GM04504 (cell line): ENCODE data around the gene ZSWIM5.
A peak's percentile ranks its signal among the peaks of the same experiment; 100 is the strongest.

Experiments used
- DNase-seq: peaks from one replicate; pipeline ENCODE4 v3.0.0-alpha.2; 2012; ENCODE audit warnings: low read depth

ZSWIM5 gene

DNA sequence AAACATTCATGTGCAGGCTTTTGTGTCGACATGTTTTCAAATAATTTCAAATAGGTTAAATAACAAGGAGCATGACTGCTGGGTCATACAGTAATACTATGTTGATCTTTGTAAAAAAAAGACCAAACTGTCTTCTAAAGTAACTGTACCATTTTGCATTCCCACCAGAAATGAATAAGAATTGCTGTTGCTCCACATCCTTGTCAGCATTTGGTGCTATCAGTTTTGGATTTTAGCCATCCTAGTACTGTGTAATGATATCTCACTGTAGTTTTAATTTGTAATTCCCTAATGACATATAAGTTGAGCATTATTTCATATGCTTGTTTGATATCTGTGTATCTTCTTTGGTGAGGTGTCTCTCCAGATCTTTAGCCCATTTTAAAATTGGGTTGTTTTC, 182.7 kb downstream of the ZSWIM5 start:
- no peak for DNase-seq

DNA sequence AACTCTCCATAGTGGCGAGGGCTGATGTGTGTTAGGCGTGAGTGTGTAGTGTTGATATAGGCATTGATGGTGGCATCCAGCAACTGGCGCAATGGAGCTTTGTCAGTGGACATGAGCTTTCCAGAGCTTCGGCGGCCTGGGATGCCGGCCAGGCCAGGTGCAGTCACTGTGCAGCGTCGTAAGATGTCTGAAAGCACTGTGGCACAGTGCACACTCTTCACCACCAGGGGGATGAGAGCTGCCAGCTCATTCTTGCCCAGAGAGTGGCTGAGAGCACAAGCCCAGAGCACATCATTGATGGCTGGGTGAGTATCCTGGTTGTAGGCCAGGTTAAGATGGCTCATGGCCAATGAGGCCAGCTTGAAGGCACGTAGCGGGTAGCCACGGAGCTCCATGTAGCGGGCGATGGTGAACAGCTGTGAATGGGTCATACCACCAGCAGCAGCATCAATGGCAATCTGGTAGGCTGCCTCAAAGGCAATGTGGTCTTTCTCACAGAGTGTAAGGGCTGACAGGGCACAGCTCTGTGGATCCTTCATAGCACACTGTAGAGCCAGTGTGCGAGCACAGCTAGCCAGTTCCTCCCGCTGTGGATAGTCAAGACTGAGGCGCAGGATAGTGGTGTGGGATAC, 187.7 kb downstream of the ZSWIM5 start:
- DNase-seq: no peak

DNA sequence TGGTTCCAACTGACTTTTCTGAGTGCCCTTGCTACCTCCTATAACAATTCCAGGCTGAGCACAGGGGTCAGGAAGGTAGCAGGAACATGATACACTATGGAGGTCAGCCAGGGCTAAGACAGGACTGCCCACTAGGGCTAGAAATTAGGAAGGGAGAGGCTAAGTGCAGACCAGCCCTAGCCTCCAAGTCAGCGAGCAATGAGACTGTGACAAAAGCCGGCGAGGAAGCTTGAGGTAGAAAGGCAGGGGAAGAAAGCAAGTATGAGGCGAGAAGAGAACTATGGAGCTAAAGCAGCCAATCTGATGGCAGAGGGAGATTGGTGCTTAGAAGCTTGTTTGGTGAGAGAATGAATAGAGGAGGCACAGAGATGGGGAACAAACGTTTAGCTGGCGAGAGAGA, 189.6 kb downstream of the ZSWIM5 start:
- DNase-seq: no peak

DNA sequence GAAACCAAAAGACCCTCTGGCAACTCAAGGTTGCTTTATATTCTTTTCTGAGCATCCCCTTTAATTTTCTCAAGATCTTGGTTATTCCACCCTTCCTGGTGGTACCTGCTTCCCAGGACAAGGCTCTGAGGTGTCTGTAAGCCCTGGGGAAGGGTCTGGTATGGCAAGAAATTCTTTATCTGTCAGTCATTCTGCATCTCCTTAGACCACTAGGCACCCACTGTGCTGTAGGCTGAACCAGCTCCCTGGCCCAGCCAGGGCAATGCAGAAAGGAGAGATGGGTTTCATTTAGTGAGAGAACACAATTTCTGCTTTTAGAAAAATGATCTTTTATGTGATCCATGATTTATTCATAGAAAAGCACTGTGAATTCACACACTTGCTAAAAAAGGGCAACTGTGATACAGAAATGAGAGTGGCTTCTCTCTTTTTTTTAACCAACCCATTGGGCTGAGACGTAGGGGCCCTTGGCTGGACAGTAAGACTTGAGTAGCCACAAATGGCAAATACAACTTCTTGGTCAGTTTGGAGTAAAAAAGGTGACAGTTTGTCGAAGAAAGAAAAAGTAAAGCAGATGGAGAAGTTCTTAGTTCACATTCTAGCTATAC, 190.2 kb downstream of the ZSWIM5 start:
- DNase-seq: no peak

DNA sequence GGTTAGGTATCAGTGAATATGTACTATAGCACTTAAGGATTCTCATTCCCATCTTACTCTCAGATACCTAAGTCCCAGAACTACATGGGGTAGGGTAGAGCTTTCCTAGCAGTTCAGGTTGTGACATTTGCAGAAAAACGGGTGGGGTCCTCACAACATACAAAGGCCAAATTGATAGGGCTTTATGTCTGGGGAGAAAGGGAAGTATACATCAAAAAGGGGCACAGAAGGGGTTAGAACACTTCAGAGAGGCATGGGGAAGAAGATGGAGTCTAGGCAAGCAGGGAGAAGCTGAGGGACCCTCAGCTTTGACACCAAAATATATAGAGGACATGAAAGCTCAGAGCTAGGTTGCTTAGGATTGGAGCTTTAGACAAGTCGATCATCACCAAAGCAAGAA, 190.7 kb downstream of the ZSWIM5 start:
- no peak for DNase-seq

DNA sequence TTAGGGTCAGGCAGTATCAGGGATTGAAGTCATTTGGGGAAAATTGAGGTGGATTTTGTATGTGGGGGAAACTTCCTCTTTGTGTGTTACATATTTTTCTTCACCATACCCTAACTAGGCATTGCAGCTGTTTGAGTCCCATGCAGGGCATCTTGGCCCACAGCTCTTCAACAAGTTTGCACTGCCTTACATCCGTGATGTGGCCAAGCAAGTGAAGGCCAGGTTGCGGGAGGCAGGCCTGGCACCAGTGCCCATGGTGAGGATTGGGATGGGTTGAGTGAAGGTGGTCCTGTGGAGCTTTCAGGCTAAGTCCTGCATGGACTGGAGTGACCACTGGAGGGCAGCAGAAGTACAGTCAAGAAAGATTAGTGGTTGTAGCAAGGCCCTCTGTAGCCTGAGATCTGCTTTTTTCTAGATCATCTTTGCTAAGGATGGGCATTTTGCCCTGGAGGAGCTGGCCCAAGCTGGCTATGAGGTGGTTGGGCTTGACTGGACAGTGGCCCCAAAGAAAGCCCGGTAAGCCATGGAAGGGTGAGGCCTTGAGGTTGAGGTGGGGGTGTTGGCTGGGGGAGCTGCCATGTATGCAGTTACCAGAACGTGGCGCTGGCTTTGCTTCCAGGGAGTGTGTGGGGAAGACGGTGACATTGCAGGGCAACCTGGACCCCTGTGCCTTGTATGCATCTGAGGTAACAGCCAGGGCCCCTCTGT, 191.9 kb downstream of the ZSWIM5 start:
- DNase-seq: peak; percentile 65

DNA sequence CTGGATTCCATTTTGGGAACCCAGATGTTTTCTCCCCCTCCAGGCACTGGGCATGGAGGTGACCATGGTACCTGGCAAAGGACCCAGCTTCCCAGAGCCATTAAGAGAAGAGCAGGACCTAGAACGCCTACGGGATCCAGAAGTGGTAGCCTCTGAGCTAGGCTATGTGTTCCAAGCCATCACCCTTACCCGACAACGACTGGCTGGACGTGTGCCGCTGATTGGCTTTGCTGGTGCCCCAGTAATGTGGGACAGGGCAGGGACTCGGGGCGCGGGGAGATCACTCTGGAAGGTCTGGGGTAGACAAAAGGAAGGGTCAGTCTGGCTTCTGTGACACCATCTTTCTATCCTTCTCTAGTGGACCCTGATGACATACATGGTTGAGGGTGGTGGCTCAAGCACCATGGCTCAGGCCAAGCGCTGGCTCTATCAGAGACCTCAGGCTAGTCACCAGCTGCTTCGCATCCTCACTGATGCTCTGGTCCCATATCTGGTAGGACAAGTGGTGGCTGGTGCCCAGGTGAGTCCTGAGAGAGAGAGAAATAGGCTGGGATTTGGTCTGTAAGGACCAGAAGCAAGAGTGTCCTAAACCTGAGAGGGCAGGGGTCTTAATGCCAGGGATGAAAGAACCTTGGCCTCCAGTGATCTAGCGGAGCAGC, 192.7 kb downstream of the ZSWIM5 start:
- DNase-seq: no peak

DNA sequence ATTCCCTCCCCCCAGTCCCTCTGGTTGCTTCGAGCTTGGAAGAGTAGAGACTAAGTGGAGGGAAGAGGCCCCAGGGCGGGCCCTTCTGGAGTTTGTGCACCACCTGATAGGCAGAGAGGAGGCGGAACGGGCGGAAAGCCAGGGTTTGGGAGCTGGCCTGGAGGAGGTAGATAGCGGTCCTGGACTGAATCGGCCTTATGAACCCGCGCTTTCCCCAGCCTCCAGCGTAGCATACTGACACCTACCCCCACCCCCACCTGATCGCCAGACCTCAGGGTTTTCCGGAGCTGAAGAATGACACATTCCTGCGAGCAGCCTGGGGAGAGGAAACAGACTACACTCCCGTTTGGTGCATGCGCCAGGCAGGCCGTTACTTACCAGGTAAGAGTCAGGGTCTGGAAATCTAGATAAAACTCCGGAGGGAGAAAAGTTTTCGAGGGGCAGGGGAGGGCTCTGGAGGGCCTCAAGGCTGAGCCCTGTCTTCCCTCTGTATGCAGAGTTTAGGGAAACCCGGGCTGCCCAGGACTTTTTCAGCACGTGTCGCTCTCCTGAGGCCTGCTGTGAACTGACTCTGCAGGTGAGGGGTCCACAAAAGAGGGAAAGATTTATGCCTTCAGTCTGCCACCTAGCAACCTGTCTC, 193.6 kb downstream of the ZSWIM5 start:
- peak; percentile 57 for DNase-seq

DNA sequence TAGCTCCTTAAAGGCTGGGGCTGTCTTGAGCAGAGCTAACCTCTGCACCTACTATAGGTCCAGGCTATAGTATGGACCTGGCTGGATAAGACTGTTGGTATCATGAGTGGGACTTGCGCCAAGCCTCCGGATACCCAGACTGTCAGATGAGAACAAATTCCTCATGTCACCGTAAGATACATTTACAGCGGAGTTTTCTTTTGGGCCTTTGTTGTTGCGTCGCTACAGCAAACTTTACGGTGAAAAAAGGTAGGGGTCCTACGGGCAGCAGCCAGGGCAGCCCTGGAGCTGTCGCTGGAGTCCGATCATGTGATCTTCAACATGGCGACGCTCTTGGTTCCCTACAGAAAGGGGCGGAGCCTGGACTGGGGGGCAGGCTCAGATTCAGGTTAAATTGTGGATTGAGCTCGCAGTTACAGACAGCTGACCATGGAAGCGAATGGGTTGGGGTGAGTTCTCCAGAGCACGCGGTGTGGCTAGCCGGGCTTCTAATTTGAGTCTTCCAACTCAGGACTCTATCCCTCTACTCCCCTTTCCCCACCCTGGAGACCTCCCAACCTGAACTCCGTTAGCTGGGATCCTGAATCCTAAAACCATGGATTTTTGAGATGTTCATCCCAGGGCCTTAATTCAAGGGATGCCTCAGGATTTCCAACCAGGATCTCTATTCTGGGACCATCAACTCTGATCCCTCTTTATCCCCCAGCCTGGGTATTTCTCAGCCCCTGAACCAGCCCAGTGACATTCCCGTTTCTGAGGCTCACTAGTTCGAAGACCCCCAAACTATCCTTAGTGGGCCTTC, 194.4 kb downstream of the ZSWIM5 start, which contains the start of gene UROD:
TSS of gene UROD (plus strand) at position 418 of the 802 bp plus-strand sequence. CDS start at position 430, 12 bp downstream.
- peak; percentile 92 for DNase-seq

DNA sequence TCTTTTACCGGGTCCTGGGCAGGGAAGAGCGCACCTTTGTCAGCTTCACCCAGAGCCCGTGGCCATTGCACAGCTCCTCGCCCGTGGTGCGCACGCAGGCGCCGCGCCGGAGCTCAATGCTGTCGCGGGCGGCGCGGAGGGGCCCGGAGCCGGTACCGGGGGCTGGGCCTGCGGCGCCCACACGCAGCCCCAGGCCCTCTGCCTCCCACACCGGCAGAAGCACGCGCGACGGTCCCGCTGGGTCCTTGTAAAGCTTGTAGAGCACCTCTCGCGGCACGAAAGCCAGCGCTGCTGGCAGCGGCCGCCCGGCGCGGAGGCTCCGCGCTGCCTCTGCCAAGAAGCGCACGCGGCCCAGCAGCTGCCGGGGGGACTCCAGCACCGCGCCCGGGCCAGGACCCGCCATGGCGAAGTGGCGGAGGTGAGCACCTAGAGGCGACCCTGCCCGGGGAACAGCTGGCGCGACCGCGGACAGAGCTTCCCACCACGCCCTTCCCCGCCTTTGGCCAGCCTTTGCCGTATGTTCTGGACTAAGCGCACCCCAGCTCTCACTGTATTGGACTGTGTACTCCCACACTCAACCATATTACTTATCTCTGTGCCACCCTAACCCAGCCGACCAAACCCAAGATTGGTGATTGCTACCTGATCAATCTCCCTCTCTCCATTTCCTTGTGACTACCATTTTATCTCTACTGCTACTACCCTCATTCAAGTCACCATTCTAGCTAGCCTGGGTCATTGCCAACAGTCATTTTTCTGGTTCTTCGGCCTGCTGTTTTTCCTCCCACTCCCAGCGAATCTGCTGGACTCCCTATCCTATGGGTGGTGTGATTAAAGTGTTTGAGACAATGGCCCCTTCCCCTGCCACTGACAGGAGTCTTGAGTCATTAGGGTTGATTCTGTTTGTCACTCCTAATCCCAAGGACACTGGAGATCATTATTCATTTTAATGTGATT, 195.3 kb downstream of the ZSWIM5 start, which contains the start of gene HECTD3:
TSS of gene HECTD3 (minus strand) at position 470 of the 957 bp plus-strand sequence. CDS start at position 403, 67 bp downstream.
- no peak for DNase-seq

DNA sequence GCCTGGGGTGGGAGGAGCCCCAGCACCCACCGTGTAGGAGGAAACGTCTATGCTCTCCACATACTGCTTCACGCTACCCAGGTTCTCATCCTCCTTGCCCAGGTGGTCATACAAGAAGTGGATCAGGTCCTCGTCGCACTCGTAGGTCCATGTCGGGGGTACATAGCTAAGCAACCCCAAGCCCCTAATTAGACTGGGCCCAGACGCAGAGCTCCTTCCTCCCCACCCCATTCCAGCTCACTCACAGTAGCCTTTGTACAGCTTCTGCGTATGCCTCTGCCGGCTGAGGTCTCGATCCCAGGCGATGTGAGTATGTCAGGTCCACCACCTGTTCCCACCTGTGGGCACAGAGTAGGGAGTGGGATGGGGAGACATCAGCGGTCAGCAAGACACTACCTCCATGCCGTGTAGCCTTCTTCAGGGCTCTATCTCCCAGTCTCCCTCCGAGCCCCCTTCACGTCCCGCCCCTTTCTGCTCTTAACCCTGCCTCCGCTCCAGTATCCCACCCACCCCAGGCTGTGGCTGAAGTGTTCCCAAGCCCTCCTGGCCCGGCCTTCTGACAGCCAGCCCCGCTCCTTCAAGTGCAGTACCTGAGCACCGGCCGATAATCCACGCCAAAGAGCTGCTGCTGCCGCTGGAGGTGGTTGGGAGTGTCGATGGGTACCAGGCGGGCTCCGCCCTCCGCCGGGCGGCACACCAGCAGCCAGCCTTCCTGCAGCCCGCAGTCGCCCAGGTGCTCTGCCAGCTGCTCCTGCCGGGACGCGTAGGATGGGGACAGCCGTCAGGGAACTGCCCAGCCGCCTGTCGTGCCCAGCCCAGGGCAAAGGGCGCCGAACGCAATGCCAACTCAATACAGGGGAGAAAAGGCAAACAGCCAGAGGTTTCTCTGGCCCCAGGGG, 196.2 kb downstream of the ZSWIM5 start:
- DNase-seq: no peak

DNA sequence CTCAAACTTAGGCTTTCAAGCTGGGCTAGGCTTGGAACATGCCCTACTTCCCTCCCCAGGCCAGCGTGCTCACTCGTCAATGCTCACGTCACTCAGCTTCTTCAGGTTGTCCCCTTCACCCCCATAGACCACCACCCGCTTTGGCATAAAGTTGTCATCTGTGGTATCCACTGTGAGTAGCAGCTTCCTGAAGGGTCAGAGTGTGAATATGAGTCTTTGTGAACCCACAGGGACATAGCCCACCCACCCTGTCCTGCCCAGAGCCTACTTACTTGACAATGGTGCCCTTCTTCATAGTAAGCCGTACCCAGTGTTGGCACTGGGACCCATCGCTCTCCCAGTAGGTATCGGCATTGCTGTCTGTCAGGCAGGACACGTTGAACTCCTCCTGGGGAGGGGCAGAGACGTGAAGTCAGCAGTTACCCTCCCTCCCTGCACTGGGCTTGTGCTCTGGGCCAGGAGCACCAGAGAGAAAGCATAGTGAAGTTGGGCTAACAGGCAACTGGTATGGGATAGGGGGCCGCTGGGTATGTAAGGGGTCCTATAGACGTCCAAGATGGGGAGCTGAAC, 197.0 kb downstream of the ZSWIM5 start:
- no peak for DNase-seq

DNA sequence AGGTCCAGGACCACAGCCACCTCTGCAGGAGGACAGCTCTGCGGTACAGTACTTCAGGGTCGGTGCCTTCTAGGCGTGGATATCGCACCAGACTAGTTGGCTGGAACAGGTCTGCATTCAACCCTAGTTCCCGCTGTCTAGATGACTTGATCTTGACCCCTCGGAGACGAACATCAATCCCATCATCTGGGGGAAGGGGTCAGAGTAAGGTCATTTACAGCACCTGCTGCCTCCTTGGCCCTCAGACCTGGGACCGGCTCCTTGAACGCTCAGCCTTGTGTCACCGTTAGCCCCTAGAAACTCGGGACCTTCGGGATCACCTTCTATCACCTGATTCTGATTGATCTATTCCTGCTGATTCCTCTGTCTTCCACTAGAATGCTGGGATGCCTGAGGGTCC, 197.9 kb downstream of the ZSWIM5 start:
- DNase-seq: no peak

DNA sequence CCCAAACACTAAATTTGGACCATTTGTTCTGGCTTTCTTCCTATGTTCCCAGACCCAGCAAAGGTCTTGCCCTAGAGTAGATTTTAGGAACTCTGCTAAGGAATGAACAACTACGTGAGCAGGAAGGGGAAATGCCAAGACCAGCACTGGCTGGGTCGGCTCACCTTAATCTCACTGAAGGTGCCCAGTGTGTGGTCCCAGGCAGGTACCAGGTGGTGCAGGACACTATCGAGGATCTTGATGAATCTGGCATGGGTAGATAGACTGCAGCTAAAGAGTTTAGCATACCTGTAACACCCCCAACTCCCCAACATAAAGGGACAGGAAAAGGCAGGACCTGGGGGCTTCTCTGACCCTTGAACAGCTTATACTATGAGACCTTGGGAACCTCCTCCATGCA, 198.3 kb downstream of the ZSWIM5 start:
- no peak for DNase-seq

DNA sequence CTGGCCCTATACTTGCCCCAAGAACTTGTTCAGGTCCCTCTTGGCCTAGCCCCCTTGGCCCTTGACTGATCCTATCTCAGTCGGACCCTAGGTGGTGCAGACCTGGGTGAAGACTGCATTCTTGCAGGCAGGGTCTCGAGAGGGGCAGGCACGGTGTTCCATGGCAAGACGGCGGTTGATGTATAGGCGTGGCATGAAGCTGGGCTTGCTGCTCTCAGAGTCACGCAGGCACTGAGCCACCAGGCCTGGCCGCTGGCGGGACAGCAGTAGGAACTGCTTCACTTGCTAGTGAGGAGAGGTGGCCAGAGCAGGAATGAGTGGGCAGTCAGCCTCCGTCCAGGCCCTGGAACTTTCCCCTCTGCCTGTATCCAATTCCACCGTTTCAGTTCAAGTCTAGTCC, 199.1 kb downstream of the ZSWIM5 start:
- no peak for DNase-seq

DNA sequence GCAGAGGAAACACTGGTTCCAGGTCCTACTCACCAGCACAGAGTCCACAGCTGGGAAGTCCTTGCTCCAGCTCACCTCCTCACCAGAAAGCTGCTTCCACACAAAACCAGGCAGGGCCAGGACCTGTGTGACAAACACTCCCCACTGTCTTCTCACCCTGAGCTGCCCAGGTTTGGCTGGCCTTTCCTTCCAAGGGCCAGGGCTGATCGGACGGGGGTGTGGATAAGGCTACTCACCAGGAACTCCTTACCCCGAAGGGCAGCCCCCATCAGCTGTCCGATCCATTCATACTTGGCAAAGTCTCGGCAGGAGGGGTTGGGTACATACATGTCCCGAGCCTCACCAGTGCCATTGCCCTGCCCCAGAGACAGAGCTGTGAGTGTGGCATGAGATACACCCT, 200.6 kb downstream of the ZSWIM5 start:
- DNase-seq: no peak

DNA sequence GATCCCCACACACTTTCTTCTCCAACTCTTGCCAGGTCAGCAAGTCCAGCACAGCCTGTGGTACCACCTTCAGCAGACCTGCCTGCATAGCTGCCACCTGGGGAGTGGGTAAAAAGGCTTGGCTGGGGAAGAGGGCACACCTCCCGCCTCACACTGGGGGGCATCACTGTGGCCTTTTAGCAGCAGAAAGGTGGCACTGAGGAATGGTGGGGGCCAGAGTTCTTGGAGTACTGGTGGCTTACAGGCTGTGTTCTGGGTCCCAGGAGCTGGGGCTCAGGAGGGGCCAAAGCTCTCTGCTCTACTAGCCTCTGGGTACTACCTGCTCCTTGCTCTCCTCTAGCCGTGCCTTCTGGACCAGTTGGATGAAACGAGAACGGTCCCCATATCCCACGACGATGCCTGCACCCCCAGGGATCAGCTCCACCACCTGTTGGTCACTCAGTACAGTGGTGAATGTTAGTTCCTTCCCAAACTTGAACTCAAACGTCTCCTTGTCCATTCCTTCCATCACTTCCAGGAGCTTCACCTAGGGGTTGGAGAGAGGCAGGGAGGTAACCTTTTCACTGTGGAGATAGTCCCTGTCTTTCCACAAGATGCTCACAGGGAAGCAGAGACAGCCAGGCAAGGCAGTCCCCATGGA, 202.0 kb downstream of the ZSWIM5 start:
- no peak for DNase-seq

DNA sequence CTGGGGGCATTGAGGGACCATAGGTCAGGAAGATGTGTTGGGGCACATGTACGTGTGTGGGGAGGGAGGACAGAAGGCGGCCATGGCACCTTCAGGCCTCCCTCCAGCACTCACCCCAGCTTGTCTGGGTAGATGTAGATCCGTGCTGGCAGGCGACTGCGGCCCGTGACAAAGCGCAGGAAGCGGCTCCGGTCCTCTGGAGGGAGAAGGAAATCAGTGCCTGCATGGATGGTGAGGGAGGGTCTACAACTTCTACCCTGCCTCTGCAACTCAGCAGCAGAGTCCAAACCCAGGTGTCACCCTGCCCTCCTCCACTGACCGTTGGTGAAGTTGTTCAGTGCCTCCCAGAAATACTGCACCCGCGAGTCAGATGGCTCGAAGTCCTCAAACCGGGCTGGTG, 202.7 kb downstream of the ZSWIM5 start:
- no peak for DNase-seq
